ENCODE results near the gene FRY.

GRCh38 chr13:32107474-32107873, 75.9 kb downstream of the FRY start:
- TF ChIP-seq RARB (CRISPR knock-in tag; IDR thresholded peaks at IDR 0.05) (no peak), ESRRG (CRISPR knock-in tag; IDR thresholded peaks at IDR 0.05) (no peak), ZNF565 (CRISPR knock-in tag; conservative IDR thresholded peaks at IDR 0.05; ENCODE audit: low read depth) (no peak), BACH2 (CRISPR knock-in tag; IDR thresholded peaks at IDR 0.05; ENCODE audit: borderline replicate concordance) (no peak), GLIS3 (CRISPR knock-in tag; IDR thresholded peaks at IDR 0.05) (no peak), ZFP3 (CRISPR knock-in tag; IDR thresholded peaks at IDR 0.05) (no peak), ZNF70 (CRISPR knock-in tag; IDR thresholded peaks at IDR 0.05) (no peak), ZC3H10 (CRISPR knock-in tag; IDR thresholded peaks at IDR 0.05) (no peak), TCF4 (CRISPR knock-in tag; IDR thresholded peaks at IDR 0.05; ENCODE audit: borderline replicate concordance) (no peak)
- TF ChIP-seq, protein P1, sequence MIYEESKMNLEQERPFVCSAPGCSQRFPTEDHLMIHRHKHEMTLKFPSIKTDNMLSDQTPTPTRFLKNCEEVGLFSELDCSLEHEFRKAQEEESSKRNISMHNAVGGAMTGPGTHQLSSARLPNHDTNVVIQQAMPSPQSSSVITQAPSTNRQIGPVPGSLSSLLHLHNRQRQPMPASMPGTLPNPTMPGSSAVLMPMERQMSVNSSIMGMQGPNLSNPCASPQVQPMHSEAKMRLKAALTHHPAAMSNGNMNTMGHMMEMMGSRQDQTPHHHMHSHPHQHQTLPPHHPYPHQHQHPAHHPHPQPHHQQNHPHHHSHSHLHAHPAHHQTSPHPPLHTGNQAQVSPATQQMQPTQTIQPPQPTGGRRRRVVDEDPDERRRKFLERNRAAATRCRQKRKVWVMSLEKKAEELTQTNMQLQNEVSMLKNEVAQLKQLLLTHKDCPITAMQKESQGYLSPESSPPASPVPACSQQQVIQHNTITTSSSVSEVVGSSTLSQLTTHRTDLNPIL (CRISPR knock-in tag; IDR thresholded peaks at IDR 0.05; ENCODE audit: low read depth), result no peak

Measured in SK-N-SH treated with all-trans-retinoic acid at 6 μM for 48 hours (cell line).